Stimulated activated CD4-positive, alpha-beta T cell treated with anti-CD3 and anti-CD28 coated beads, Interleukin-4, amount 100 ng/mL, for 1 hour (primary cell): ENCODE data around the gene INHBC.
A peak's percentile ranks its signal among the peaks of the same experiment; 100 is the strongest.
"Not testable (repeated sequence)": the region's sequence is repeated elsewhere in the genome, so short reads cannot be mapped to it uniquely, and the experiment has no call there.

Experiments used
- DNase-seq: peaks from one replicate; pipeline ENCODE4 v3.0.0-alpha.2; 2020

Gene INHBC

DNA sequence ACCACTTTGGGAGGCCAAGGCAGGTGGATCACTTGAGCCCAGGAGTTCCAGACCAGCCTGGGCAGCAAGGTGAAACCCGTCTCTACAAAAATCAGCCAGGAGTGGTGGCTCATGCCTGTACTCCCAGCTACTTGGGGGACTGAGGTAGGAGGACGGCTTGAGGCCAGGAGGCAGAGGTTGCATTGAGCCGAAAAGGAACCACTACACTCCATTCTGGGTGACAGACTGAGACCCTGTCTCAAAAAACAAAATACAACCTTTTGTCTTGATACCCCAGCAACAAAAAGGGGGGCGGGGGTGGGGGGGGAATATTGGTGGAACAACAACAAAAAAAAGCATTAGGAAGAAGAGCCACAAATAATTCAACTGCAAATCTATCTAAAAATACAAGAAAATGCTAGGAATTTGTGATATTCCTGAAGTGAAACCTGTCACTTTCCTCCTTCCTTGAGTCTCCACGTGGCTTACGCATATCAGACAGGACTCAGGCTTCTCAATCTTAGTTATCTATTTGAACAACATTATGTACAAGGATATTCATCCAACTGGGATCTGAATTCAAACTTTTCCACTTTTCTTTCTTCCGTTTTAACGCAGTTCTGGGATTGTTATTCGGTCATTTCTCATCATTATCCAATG, 5.0 kb upstream of the INHBC start:
- DNase-seq = no peak

DNA sequence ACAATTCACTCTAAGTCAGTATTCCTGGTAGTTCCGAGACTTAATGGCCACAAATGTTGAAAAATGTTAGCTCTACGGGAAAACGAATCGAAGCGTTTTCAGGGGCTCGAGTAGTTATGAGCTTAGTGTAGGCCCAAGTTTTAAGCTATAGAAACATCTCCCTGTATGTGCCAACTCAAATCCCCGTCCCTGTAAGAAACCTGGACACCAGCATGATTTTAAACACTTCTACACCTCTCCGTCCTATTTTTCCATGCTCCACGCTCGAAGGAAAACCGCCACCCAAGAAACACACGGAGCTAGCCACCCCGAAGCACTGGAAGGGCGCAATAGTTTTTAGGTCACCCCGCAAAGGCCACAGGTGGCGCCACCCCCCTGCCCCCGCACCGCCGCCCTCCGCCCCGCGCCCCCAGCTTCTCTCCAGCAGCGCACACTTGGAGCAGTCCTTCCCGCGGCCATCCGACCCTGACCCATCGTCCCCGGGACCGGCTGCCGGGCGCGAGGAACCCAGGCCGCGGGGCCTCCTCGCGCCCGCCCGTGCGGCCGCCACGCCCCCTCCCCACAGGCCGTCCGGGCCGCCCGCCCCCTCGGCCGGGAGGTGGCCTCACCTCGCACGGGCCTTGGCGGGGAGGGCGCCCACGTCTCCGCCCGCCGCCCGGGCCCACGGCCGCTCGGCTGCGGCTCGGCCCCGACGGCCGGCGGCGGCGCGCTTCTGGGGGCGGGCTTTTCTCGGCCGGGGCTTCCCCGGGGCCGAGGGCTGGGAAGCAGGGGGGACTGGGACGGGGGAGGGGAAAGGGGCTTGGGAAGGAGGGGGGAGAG, 4.3 kb upstream of the INHBC start:
- no peak for DNase-seq

DNA sequence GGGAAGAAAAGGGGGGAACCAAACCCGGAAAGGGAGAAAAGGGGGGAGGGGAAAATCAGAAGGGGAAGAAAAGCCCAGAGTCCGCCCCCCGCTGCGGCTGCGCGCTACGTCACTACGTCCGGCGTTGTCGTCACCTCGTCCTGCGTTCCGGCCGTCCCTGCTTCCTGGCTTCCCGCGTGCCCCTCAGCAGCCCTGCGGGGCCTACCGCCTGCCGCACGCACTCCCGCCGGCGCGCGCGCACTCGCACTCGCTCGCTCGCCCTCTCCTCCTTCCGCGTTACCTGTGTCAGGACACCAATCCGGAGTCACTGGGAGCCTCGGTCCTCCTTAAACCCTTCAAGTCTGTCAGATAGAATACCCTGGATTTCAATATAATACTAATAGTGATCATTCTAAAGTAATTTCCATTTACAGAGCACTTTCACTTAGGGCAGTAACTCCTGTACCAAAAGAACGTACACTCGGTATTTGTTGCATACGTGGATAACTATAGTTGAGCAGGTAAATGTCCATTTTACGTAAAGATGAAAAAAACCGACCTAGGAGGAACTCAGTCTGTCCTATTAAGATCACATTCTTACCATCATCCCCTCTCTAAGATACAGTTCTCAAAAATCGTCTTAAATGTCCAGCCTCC, 3.5 kb upstream of the INHBC start, which contains the start of gene R3HDM2:
Gene R3HDM2 (minus strand): TSS at position 113 of the 636 bp plus-strand sequence. CDS start 120,615 bp downstream, outside the sequence.
- peak; percentile 95 for DNase-seq

- DNase-seq = no peak
Measured at GRCh38 chr12:57431654-57432188, 2.9 kb upstream of the INHBC start.

DNA sequence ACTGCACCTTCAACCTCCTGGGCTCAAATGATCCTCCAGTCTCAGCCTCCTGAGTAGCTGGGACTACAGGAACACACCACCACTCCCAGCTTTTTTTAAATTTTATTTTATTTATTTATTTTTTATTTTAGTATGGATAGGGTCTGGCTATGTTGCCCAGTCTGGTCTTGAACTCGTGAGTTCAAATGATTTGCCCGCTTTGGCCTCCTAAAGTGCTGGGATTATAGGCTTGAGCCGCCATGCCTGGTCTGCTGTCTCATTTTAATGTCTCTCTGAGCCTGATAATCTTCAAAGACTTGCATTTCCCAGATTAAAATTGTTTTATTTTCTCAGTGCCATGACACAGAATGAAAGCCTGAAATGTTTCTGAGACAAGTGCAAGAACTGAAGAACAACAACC, 1.2 kb upstream of the INHBC start:
- DNase-seq = no peak

DNA sequence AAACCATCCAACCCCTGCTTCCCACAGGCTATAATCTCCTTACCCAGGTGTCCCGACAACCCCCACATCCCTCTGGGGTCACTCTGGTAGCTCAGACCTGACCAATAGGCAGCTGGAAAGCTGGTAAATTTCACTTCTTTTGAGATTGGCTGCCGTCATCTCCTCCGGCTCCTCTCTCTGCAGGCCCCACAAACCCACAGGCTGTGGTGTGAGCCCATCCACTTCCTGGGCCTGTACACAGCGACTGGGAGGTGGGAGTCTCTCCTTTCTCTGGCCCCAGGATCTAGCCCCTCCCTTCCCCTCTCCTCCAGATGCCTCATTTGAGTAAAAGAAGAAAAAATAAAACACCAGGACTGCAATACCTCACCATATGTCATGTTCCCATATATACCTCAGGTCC, 709 bp downstream of the INHBC start:
- no peak for DNase-seq

- DNase-seq = no peak
Measured at GRCh38 chr12:57438400-57438799, 3.8 kb downstream of the INHBC start.

DNA sequence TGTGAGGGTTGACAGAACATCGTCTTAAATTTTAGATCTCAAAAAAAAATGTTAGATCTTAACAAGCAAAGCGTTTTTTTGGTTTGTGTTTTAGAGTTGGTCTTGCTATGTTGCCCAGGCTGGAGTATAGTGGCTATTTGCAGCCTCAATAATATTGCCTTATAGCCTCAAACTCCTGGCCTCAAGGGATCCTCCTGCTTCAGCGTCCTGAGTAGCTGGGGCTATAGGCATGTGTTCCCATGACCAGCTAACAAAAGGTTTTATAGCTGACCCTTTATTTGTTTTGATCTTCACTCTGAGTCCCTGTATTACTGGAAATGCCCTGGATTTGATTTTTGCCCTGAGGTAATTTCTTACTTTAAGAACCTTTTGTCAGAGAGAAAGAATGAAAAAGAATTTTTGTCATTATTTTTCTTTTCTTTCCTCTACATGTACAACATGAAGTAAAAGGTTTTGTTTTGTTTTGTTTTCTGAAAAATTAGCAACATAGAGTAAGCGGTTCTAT, 5.2 kb downstream of the INHBC start:
- DNase-seq = no peak

DNA sequence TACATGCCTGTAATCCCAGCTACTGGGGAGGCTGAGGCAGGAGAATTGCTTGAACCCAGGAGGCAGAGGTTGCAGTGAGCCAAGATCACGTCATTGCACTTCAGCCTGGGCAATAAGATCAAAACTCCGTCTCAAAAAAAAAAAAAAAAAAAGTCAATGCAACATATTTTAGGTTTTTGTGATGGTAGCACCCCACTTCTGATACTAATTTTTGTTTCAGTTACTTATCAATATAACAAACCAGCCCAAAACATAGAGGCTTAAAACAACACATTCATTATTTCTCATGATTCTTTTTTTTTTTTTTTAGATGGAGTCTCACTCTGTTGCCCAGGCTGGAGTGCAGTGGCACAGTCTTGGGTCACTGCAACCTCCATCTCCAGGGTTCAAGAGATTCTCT, 6.8 kb downstream of the INHBC start:
- not testable (repeated sequence) for DNase-seq

GRCh38 chr12:57441846-57442427, 7.4 kb downstream of the INHBC start:
- no peak for DNase-seq

- DNase-seq = not testable (repeated sequence)
Measured at GRCh38 chr12:57444337-57444736, 9.8 kb downstream of the INHBC start.

DNA sequence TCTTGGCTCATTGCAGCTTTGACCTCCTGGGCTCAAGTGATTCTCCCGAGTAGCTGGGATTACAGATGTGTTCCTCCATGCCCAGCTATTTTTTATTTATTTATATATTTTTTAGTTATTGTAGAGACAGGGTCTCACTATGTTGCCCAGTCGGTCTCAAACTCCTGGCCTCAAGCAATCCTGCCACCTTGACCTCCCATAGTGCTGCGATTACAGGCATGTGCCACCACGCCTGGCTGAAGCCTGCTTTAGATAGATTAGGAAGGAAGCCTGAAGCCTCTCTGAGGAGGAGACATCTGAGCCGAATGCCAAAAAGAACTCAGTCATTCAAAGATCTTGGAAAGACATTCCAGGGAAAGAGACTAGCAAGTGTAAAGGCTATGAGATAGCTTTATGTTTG, 10.2 kb downstream of the INHBC start:
- no peak for DNase-seq

DNA sequence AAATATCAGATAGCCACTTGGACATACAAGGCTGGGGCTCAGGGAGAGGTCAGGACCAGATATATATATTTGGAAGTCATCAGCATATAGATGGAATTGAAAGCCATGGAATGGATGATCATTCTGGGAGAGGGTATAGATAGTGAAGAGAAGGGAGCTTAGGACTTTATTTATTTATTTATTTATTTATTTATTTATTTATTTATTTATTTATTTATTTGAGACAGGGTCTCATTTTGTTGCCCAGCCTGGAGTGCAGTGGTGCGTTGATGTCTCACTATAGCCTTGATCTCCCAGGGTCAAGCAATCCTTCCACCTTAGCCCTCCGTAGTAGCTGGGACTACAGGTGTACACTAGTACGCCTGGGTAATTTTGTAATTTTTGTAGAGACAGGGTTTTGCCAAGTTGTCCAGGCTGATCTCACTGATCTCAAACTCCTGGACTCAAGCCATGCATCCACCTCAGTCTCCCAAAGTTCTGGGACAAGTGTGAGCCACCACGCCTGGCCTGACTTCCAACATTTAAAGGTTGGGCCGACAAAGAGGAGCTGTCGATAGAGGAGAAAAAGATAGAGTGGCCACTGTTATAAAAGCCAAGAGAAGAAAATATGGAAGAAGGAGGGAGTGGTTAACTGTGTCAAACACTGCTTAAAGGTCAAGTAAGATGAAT, 11.8 kb downstream of the INHBC start:
- DNase-seq = no peak

- no peak for DNase-seq
Measured at GRCh38 chr12:57448669-57449068, 14.1 kb downstream of the INHBC start.

DNA sequence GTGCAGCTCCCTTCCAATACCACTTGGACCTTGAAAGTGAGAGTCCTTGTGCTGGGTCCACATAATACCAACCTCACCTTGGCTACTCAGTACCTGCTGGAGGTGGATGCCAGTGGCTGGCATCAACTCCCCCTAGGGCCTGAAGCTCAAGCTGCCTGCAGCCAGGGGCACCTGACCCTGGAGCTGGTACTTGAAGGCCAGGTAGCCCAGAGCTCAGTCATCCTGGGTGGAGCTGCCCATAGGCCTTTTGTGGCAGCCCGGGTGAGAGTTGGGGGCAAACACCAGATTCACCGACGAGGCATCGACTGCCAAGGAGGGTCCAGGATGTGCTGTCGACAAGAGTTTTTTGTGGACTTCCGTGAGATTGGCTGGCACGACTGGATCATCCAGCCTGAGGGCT, 14.8 kb downstream of the INHBC start:
- DNase-seq = no peak

DNA sequence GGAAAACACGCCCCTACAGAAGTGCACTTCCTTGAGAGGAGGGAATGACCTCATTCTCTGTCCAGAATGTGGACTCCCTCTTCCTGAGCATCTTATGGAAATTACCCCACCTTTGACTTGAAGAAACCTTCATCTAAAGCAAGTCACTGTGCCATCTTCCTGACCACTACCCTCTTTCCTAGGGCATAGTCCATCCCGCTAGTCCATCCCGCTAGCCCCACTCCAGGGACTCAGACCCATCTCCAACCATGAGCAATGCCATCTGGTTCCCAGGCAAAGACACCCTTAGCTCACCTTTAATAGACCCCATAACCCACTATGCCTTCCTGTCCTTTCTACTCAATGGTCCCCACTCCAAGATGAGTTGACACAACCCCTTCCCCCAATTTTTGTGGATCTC, 15.5 kb downstream of the INHBC start:
- no peak for DNase-seq

DNA sequence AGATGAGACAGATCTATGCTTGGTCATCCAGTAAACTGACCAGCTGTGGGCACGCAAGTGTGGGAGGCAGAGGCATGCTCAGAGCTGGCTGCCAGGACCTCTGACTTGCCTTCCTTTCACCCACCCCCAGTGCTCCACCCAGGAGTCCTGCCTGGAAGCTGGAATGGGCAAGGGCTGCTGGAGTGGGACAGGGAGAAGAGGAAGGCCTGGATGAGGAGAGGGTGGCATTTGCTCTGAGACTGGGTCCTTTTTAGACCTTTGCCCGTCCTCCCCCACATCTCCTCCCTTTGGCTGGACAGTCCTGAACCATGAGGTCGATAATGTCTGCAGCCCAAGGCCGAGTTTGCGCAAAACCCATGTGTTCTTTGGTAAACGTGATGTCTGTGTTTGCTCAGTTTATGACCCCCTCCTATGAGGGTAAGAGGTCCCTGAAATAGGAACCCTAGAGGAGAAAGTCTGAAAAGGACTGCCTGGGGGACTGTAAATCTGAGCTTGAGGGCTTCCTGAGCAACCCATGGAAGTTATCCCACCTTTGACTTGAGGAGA, 16.7 kb downstream of the INHBC start:
- DNase-seq = no peak

GRCh38 chr12:57452181-57452936, 17.8 kb downstream of the INHBC start:
- DNase-seq = no peak

DNA sequence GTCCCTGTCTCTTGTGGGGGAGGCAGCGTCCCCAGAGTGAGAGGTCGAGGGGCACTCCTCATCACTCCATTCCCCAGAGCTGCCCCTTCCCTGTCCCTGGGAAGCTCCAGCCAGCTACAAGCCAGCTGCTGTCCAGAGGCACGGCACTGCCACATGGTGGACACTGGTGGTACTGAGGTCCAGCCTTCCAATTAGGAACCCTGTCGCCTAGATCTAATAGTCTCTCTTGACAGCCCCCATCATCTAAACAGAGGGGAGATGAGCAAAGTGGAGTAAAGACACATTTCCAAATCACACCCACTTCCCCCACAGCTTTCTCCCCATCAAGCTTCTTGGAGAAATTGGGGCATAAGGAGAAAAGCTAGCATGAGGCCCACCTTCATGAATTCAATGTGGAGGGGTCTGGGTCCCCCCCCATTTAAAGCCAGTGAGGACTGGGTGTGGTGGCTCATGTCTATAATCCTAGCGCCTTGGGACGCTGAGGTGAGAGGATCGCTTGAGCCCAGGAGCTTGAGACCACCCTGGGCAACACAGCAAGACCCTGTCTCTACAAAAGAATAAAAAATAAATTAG, 18.4 kb downstream of the INHBC start:
- peak; percentile 58 for DNase-seq

DNA sequence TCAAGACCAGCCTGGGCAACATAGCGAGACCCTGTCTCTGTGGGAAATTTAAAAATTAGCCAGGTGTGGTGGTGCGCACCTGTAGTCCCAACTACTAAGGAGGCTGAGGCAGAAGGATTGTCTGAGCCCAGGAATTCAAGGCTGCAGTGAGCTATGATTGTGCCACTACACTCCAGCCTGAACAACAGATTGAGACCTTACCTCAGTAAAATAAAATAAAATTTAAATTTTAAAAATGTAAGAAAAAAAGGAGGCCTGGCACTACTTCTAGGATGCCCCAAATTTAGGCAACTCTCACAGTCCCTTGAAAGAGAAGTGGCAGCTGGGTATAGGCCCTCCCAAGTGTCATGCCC, 19.6 kb downstream of the INHBC start:
- no peak for DNase-seq
